ENCODE measurements around the gene NANP.

Gene NANP

GRCh38 chr20:25567286-25567685 lies 56.5 kb downstream of the NANP start:
- no peak for DNase-seq

DNA sequence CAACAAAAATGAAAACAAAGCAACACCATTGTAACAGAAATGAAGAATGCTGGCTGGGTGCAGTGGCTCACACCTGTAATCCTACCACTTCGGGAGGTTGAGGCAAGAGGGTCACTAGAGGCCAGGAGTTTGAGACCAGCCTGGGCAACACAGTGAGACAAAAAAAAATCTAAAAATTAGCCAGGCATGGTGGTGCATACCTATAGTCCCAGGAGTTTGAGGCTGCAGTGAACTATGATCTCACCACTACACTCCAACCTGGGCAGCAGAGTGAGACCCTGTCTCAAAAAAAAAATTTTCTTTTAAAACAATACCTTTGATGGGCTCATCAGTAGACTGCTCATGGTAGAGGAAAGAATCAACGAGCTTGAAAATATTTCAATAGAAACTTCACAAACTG lies 57.0 kb downstream of the NANP start:
- DNase-seq, result no peak

- DNase-seq, result no peak
Observed at GRCh38 chr20:25565578-25566157, 58.1 kb downstream of the NANP start.

DNA sequence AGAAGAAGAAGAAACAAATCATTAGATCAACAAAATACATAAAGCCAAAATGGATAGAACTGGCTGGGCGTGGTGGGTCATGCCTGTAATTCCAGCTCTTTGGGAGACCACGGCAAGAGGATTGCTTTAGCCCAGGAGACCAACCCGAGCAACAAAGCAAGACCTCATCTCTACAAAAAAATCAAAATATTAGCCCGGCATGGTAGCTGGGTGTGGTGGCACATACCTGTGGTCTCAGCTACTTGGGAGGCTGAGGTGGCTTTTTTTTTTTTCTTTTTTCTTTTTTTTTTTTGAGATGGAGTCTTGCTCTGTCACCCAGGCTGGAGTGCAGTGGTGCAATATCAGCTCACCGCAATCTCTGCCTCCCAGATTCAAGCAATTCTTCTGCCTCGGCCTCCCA lies 59.9 kb downstream of the NANP start:
- DNase-seq, result no peak

DNA sequence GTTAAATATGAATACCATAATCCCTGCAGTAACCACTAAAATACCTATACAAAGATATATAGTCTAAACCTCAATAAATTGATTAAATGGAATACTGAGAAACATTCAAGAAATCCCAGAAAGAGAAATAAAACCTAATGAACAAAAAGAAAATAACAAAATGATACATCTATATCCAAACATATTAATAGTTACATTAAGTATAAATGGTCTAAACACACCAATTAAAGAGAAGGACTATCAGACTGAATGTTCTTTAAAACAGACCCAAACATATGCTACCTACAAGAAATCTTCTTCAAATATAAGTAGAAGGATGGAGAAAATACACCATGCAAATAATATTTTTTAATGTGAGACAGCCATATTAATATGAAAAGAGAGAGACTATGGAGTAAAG lies 60.5 kb downstream of the NANP start:
- no peak for DNase-seq
